ENCODE data around the gene L3MBTL4. TPM values are rescaled to one million over a fixed set of nuclear protein-coding genes. Genes with fewer than 3 reads are reported as not detected.
A peak's percentile ranks its signal among the peaks of the same experiment; 100 is the strongest.
"Not testable (repeated sequence)": the region's sequence is repeated elsewhere in the genome, so short reads cannot be mapped to it uniquely, and the experiment has no call there.

Gene L3MBTL4
- total and polyA plus RNA-seq, 5 donors, result 4.9 to 36.9 (median 31.4) TPM

DNA sequence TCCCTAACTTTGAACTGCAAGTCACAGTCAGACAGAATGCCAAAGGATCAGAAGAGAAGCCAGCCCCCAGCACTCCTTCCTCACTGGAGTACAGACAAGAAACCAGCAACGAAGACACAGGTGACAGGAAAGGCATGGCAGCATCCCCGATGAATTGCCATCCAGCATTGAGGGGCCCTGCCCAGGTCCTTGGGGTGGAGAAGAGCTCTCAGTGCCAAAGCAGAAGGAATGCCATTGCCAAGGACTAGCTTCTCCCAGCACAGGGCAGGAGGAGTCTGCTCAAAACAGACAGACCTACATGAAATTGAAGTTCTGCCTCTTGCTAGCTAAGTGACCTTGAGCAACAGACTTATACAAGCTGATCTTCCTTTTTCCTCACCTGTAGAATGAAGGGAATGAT is 220.1 kb downstream of the L3MBTL4 start:
- intact Hi-C loops (cut with DNase I), result no loop called here
- H3K4me3 ChIP-seq (ENCODE audit: low read length), result no peak overlapping the region
- H3K4me1 ChIP-seq (ENCODE audit: control insufficient read depth, insufficient read depth, low read length), result peaks cover 7% of the 10 kb centered on the region
- H3K9me3 ChIP-seq (ENCODE audit: control insufficient read depth, low read length), result no peaks in the 10 kb centered on the region
- no peak for ATAC-seq
- 69% methylated on average over 2 of the region's 2 CpGs for WGBS
- H3K27ac ChIP-seq (ENCODE audit: low read length), result no peak overlapping the region
- no peaks in the 10 kb centered on the region for H3K27me3 ChIP-seq (ENCODE audit: control insufficient read depth, insufficient read depth)
- no peak for DNase-seq

- H3K27me3 ChIP-seq (ENCODE audit: control insufficient read depth, insufficient read depth); DNase-seq; ATAC-seq; H3K4me1 ChIP-seq (ENCODE audit: control insufficient read depth, insufficient read depth, low read length); H3K4me3 ChIP-seq (ENCODE audit: low read length); H3K27ac ChIP-seq (ENCODE audit: low read length); intact Hi-C loops (cut with DNase I); H3K9me3 ChIP-seq (ENCODE audit: control insufficient read depth, low read length): not testable (repeated sequence)
- 92% methylated on average over 3 of the region's 3 CpGs for WGBS
Observed at GRCh38 chr18:6185782-6186181, 228.9 kb downstream of the L3MBTL4 start.

DNA sequence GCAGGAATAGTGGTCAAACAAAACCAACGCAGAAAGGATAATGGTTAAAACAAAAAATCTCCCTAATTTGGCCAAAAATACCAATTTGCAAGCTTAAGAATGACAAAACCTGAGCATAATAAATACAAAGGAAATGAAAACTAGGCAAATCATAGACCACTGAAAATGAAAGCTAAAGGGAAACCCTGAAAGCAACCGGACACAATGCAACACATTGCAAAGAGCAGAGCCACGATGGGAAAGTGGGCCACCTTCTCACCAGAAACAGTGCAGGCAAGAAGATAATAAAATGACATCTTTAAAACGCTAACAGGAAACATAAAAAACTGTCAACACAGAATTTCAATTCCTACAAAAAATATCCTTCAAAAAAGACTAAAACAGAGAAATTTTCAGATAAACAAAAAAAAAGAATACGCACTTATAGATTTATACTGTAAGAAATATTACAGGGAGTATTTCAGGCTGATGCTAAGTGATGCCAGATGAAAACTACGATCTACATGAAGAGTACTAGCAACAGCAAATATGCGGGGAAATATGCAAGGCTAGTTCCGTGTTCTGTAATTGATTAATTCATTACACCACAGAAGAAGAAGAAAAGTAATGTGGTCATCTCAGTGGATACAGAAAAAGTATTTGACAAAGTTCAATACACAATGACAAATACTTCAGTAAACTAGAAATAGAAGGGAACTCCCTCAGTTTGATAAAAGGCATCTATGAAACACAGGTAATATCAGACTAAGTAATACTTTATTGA is 239.5 kb downstream of the L3MBTL4 start:
- Histone ChIP-seq H3K9me3 (ENCODE audit: control insufficient read depth, low read length) (no peaks in the 10 kb centered on the region), H3K4me1 (ENCODE audit: control insufficient read depth, insufficient read depth, low read length) (no peaks in the 10 kb centered on the region), H3K4me3 (ENCODE audit: low read length) (no peak overlapping the region), H3K27me3 (ENCODE audit: control insufficient read depth, insufficient read depth) (no peaks in the 10 kb centered on the region), H3K27ac (ENCODE audit: low read length) (no peak overlapping the region)
- no peak for DNase-seq
- WGBS, result 90% methylated on average over 8 of the region's 8 CpGs
- intact Hi-C loops (cut with DNase I), result no loop called here
- no peak for ATAC-seq

DNA sequence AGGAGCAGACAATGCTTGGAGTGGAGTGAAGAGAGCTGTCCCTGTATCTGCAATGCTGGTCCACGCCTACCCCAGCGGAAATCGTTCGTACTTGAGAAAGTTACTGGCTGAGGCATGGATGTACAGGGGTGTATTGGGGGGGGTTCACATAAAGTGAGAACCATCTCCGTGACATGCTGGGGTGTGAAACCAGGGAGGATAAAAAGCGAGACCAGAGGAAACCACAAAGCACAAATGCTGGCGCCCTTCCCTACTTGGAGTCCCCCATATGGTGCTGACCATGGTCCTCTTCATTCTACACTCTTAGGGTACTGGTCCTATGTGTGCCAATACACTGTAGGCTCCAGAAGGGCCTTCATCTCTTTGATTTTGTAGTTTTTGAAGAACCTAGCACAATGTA is 244.1 kb downstream of the L3MBTL4 start:
- H3K4me3 ChIP-seq (ENCODE audit: low read length), result no peak overlapping the region
- H3K27me3 ChIP-seq (ENCODE audit: control insufficient read depth, insufficient read depth), result no peaks in the 10 kb centered on the region
- no peak for ATAC-seq
- H3K9me3 ChIP-seq (ENCODE audit: control insufficient read depth, low read length), result no peaks in the 10 kb centered on the region
- intact Hi-C loops (cut with DNase I), result no loop called here
- H3K4me1 ChIP-seq (ENCODE audit: control insufficient read depth, insufficient read depth, low read length), result no peaks in the 10 kb centered on the region
- no peak for DNase-seq
- no peak overlapping the region for H3K27ac ChIP-seq (ENCODE audit: low read length)
- 92% methylated on average over 7 of the region's 7 CpGs for WGBS

GRCh38 chr18:6161549-6161948 is 253.2 kb downstream of the L3MBTL4 start:
- ATAC-seq (no peak), DNase-seq (no peak)
- 90% methylated on average over 4 of the region's 4 CpGs for WGBS

DNA sequence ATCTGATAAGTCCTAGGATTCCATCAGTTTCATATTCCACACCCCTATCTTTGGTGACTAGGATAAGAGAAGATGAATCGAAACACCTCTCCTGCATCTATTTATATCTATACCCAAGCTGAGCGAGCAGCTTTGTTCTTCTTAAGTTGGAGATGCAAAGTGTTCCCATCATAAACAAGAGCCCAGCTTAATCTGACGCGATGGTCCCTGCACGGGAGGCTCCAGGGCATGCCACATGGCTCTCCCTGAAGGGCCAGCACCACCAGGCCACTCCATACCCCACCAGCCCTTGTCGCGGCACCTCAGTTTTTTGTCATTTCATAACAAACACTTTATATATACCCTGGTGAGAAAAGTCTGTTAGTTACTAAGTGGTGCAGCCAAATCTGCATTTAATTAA is 255.3 kb downstream of the L3MBTL4 start:
- intact Hi-C loops (cut with DNase I), result no loop called here
- whole genome bisulfite sequencing, result 68% methylated on average over 7 of the region's 7 CpGs
- Histone ChIP-seq H3K4me3 (ENCODE audit: low read length) (no peak overlapping the region), H3K9me3 (ENCODE audit: control insufficient read depth, low read length) (no peaks in the 10 kb centered on the region), H3K27ac (ENCODE audit: low read length) (no peak overlapping the region), H3K4me1 (ENCODE audit: control insufficient read depth, insufficient read depth, low read length) (peaks cover 2% of the 10 kb centered on the region), H3K27me3 (ENCODE audit: control insufficient read depth, insufficient read depth) (no peaks in the 10 kb centered on the region)
- DNase-seq (peak in 1 of 3 donors; percentile 28), ATAC-seq (peak; percentile 42 to 67)

More at GRCh38 chr18:6161549-6161948, 253.2 kb downstream of the L3MBTL4 start:
- intact Hi-C loops (cut with DNase I), result no loop called here
- Histone ChIP-seq H3K9me3 (ENCODE audit: control insufficient read depth, low read length) (no peaks in the 10 kb centered on the region), H3K4me1 (ENCODE audit: control insufficient read depth, insufficient read depth, low read length) (peaks cover 2% of the 10 kb centered on the region), H3K4me3 (ENCODE audit: low read length) (no peak overlapping the region), H3K27ac (ENCODE audit: low read length) (no peak overlapping the region), H3K27me3 (ENCODE audit: control insufficient read depth, insufficient read depth) (no peaks in the 10 kb centered on the region)

DNA sequence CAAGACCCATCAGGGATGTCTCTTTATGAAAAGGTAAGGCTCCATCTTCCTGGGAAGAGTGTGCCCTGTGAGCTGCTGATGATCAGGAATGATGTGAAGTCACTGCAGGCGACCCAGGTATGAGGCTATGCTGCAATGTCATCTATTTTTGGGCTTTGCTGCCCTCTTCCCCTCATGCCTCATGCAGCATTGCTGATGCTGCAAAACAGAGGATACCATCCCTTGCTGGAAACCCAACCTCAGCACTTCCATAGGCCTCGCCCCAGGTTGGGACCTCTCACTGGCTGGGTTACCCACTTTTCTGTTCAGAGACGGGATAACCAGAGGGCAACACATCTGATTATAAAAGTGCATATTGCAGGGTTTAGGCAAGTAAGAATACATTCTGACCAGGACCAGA is 255.8 kb downstream of the L3MBTL4 start:
- DNase-seq (no peak), ATAC-seq (peak in 1 of 2 donors; percentile 31)
- Histone ChIP-seq H3K4me3 (ENCODE audit: low read length) (no peak overlapping the region), H3K27ac (ENCODE audit: low read length) (no peak overlapping the region), H3K9me3 (ENCODE audit: control insufficient read depth, low read length) (no peaks in the 10 kb centered on the region), H3K27me3 (ENCODE audit: control insufficient read depth, insufficient read depth) (no peaks in the 10 kb centered on the region), H3K4me1 (ENCODE audit: control insufficient read depth, insufficient read depth, low read length) (peaks cover 2% of the 10 kb centered on the region)
- intact Hi-C loops (cut with DNase I), result no loop called here
- 81% methylated on average over 3 of the region's 3 CpGs for WGBS

GRCh38 chr18:6156446-6156845 is 258.3 kb downstream of the L3MBTL4 start:
- 70% methylated on average over 6 of the region's 6 CpGs for WGBS
- Histone ChIP-seq H3K27me3 (ENCODE audit: control insufficient read depth, insufficient read depth) (no peaks in the 10 kb centered on the region), H3K9me3 (ENCODE audit: control insufficient read depth, low read length) (no peaks in the 10 kb centered on the region), H3K4me1 (ENCODE audit: control insufficient read depth, insufficient read depth, low read length) (peaks cover 2% of the 10 kb centered on the region), H3K27ac (ENCODE audit: low read length) (no peak overlapping the region), H3K4me3 (ENCODE audit: low read length) (no peak overlapping the region)
- no peak for DNase-seq
- ATAC-seq, result no peak
- intact Hi-C loops (cut with DNase I), result no loop called here

DNA sequence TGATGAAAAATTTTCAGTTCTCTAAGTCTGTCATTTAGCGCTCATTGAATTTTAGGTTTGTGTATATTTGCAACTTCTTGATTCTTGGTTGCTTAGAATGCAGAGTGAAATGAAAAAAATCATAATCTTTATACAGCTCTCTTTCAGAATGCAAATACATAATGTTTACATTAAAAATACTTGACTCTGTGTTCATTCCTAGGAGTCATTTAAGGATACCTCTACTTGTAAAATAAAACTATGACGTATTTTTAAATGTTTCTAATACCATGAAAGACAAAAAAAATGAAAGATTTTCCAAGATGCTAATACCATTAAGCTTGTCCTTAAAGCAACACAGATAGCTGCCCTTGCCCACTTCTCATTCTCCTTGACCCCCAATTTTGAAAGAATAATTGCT is 259.0 kb downstream of the L3MBTL4 start:
- ATAC-seq (no peak), DNase-seq (no peak)
- intact Hi-C loops (cut with DNase I), result no loop called here
- 90% methylated on average over 2 of the region's 2 CpGs for WGBS
- Histone ChIP-seq H3K4me3 (ENCODE audit: low read length) (no peak overlapping the region), H3K27me3 (ENCODE audit: control insufficient read depth, insufficient read depth) (no peaks in the 10 kb centered on the region), H3K4me1 (ENCODE audit: control insufficient read depth, insufficient read depth, low read length) (peaks cover 2% of the 10 kb centered on the region), H3K9me3 (ENCODE audit: control insufficient read depth, low read length) (no peaks in the 10 kb centered on the region), H3K27ac (ENCODE audit: low read length) (no peak overlapping the region)

DNA sequence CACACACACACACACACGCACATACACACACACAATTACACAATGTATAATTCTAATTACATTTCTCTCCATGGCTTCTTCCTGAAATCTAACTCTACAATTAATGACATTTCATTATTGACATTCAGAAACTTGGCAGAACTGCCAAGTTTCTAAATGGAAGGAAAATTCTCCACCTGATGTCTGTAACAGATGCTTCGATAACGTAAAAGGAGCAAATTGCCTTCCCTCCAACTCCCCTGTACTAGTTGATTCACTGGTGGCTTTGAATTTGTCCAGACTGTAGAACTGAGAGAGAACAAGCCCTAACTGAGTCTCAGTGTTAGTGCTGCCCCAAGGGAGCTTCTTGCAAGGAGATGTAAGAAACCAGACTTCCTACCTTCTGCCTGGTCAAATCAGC is 264.3 kb downstream of the L3MBTL4 start:
- Histone ChIP-seq H3K4me3 (ENCODE audit: low read length) (no peak overlapping the region), H3K27me3 (ENCODE audit: control insufficient read depth, insufficient read depth) (no peaks in the 10 kb centered on the region), H3K9me3 (ENCODE audit: control insufficient read depth, low read length) (no peaks in the 10 kb centered on the region), H3K27ac (ENCODE audit: low read length) (no peak overlapping the region), H3K4me1 (ENCODE audit: control insufficient read depth, insufficient read depth, low read length) (no peaks in the 10 kb centered on the region)
- no peak for ATAC-seq
- no peak for DNase-seq
- intact Hi-C loops (cut with DNase I), result no loop called here
- WGBS, result 65% methylated on average over 3 of the region's 3 CpGs

GRCh38 chr18:6146307-6146661 is 268.4 kb downstream of the L3MBTL4 start:
- Histone ChIP-seq H3K9me3 (ENCODE audit: control insufficient read depth, low read length) (no peaks in the 10 kb centered on the region), H3K4me3 (ENCODE audit: low read length) (no peak overlapping the region), H3K4me1 (ENCODE audit: control insufficient read depth, insufficient read depth, low read length) (no peaks in the 10 kb centered on the region), H3K27me3 (ENCODE audit: control insufficient read depth, insufficient read depth) (no peaks in the 10 kb centered on the region), H3K27ac (ENCODE audit: low read length) (peak overlapping the region; percentile 19)
- ATAC-seq (peak; percentile 36 to 49), DNase-seq (no peak)
- WGBS, result 77% methylated on average over 16 of the region's 16 CpGs
- intact Hi-C loops (cut with DNase I), result no loop called here
